ENCODE data around the gene NDOR1. TPM values are rescaled to one million over a fixed set of nuclear protein-coding genes. Genes with fewer than 3 reads are reported as not detected.

The NDOR1 gene
- total and polyA plus RNA-seq, 2 of the 8 experiments (the other 6 are each of a cell fraction or from before 2014, with no cell fraction given) = 25.7 to 32.3 TPM

DNA sequence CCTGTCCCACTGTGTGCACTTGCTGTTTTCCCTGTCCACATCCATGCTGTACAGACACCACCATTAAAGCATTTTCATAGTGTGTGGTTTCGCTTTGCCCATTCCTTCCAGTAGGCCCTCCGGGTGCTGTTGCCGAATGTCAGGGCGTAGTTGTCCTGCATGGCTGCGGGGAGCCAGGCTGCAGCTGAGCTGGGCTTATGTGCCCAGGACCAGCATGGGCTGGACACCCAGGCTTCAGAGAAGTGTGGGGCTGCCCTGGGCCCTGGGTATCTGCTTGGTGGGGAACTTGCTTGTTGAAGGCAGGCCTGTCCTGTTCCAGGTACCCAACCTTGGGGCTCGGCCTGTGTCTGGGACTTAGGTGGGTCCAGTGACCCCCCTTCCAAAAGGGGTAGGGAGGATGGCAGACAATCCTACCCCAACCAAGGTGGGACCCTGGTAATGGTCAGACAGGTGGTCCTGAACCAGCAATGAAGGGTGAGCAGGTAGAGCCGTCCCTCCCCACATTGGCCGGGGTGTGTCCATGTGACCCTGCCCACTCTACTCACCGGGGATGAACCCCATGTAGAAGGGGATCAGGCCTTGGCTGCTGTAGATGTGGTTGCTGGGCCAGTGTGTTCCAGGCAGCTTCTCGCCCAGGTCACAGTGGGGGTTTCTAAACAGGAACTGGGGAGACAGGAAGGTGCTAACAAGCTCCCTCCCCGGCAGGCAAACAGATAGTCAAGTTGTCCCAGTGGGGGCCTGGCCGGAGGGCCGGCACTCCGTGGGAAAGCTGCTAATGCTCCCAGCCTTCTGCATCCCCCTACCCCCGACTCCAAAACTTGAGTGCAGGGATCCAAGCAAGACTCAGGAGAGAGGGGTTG is 38.4 kb downstream of the NDOR1 start:
- Histone ChIP-seq H4K8ac (ENCODE audit: extremely low read depth, insufficient read depth, low read length) (no peak overlapping the region), H2BK20ac (ENCODE audit: low read length) (no peak overlapping the region), H2BK120ac (replicated peaks; ENCODE audit: low read depth, low read length) (no peak overlapping the region), H2BK15ac (ENCODE audit: low read length) (no peak overlapping the region), H4K5ac (ENCODE audit: insufficient read length, low read depth, low read length) (no peak overlapping the region), H2BK5ac (ENCODE audit: low read depth, low read length) (no peak overlapping the region), H3K4me2 (ENCODE audit: insufficient read depth in 1 of 2, low read depth in 2 of 2, low read length in 2 of 2) (peak overlapping the region; percentile 14 to 15; a peak in 1 of 4 replicates), H3K4me1 (replicated peaks in 1 of 4; ENCODE audit: control insufficient read depth in 3 of 4, insufficient read depth in 4 of 4, low read length in 3 of 4) (peaks cover 0 to 20% (median 11%) of the 10 kb centered on the region in 4 experiments; a peak in 5 of 7 replicates), H3K56ac (replicated peaks; ENCODE audit: insufficient read length, low read depth, low read length) (no peak overlapping the region), H3K79me2 (ENCODE audit: control insufficient read depth in 1 of 2, insufficient read depth in 2 of 2, low read length in 2 of 2) (peaks cover 0 to 17% of the 10 kb centered on the region in 2 experiments; a peak in 2 of 4 replicates), H4K91ac (replicated peaks; ENCODE audit: insufficient read length, low read length) (no peak overlapping the region), H4K20me1 (replicated peaks in 1 of 2; ENCODE audit: control insufficient read depth in 1 of 2, insufficient read depth in 2 of 2, low read length in 2 of 2) (peaks cover 17 to 18% of the 10 kb centered on the region in 2 experiments), H3K23me2 (ENCODE audit: low read depth, low read length) (peaks cover 5% of the 10 kb centered on the region; the same call in 1 of the 2 replicates), H3K36me3 (ENCODE audit: control insufficient read depth in 2 of 4, insufficient read depth in 4 of 4, low read length in 3 of 4) (peaks cover 6 to 18% (median 15%) of the 10 kb centered on the region in 4 experiments; a peak in 7 of 8 replicates), H2AFZ (ENCODE audit: low read length) (no peak overlapping the region), H3K27me3 (replicated peaks in 1 of 4; ENCODE audit: control insufficient read depth in 3 of 4, extremely low read depth in 1 of 4, insufficient read depth in 3 of 4, low read length in 3 of 4) (no peaks in the 10 kb centered on the region; a peak in 1 of 7 replicates), H2BK12ac (ENCODE audit: low read depth, low read length) (no peak overlapping the region), H3K4me3 (ENCODE audit: extremely low read depth in 1 of 4, insufficient read depth in 2 of 4, low read depth in 3 of 4, low read length in 4 of 4) (no peak overlapping the region), H3K4ac (replicated peaks; ENCODE audit: insufficient read length, low read depth, low read length) (no peak overlapping the region), H2AK5ac (ENCODE audit: low read depth, low read length) (no peak overlapping the region), H3K23ac (ENCODE audit: insufficient read length) (no peak overlapping the region), H3K27ac (ENCODE audit: low read depth, low read length) (no peak overlapping the region), H3K14ac (ENCODE audit: insufficient read length) (no peak overlapping the region), H3K9ac (replicated peaks in 1 of 4; ENCODE audit: extremely low read depth in 1 of 4, low read depth in 3 of 4, low read length in 3 of 4) (no peak overlapping the region; a peak in 1 of 7 replicates), H3K79me1 (ENCODE audit: low read depth, low read length) (peaks cover 5% of the 10 kb centered on the region), H3K18ac (ENCODE audit: extremely low read depth, low read length) (no peak overlapping the region), H3K9me3 (ENCODE audit: insufficient read depth in 2 of 2, low read depth in 1 of 2, low read length in 1 of 2) (no peaks in the 10 kb centered on the region)
- ChIA-PET CTCF (ENCODE audit: partially characterized antibody) (interaction anchor here (0.8 to 9.1 kb wide), 12 partner anchors 9 to 40 kb away, joined by 3 to 113 read pairs (median 4); partner anchors contain the start of genes CYSRT1, NELFB, RNF208 and RNF224), POLR2A (ENCODE audit: partially characterized antibody) (interaction anchor here (0.8 to 69.9 kb wide), 8 partner anchors 9 to 383 kb away, joined by 3 to 1462 read pairs (median 5); partner anchors contain the start of genes CYSRT1, NDOR1, NELFB and NPDC1)
- peak in 1 of 2 experiments; percentile 50 for DNase-seq (ENCODE audit: low read depth in 1 of 2, low spot score in 2 of 2)
- no peak for FAIRE-seq
- WGBS, 2 experiments (ENCODE audit: extremely low coverage in 1 of 2, insufficient coverage in 1 of 2, insufficient read length in 1 of 2, insufficient replicate concordance in 2 of 2, low coverage in 1 of 2, low lambda C conversion rate in 2 of 2, missing lambda C conversion rate in 1 of 2) = 80% methylated on average over 15 of the region's 15 CpGs; no CpG with 5 or more reads in 1 of the 2 experiments
- TF ChIP-seq CTBP2 (IDR thresholded peaks at IDR 0.05; ENCODE audit: borderline replicate concordance, insufficient read depth, insufficient read length, low read length) (no peak), GABPA (IDR thresholded peaks at IDR 0.05; ENCODE audit: borderline replicate concordance, insufficient read depth, low read length) (no peak), SAP30 (IDR thresholded peaks at IDR 0.05; ENCODE audit: insufficient read depth, insufficient replicate concordance, low read length) (no peak), ASH2L (IDR thresholded peaks at IDR 0.05; ENCODE audit: low read length) (no peak), POLR2A (IDR thresholded peaks at IDR 0.05; ENCODE audit: control extremely low read depth in 1 of 2, low read depth in 2 of 2, low read length in 2 of 2) (peak in 1 of 2 experiments; percentile 64; a peak in 1 of 3 replicates), POLR2AphosphoS5 (IDR thresholded peaks at IDR 0.05; ENCODE audit: low read depth, low read length) (peak; percentile 87), BRCA1 (IDR thresholded peaks at IDR 0.05; ENCODE audit: low read depth, low read length) (no peak), PHF8 (conservative IDR thresholded peaks at IDR 0.05; ENCODE audit: low read depth, low read length) (no peak)
- TF ChIP-seq, protein P1, sequence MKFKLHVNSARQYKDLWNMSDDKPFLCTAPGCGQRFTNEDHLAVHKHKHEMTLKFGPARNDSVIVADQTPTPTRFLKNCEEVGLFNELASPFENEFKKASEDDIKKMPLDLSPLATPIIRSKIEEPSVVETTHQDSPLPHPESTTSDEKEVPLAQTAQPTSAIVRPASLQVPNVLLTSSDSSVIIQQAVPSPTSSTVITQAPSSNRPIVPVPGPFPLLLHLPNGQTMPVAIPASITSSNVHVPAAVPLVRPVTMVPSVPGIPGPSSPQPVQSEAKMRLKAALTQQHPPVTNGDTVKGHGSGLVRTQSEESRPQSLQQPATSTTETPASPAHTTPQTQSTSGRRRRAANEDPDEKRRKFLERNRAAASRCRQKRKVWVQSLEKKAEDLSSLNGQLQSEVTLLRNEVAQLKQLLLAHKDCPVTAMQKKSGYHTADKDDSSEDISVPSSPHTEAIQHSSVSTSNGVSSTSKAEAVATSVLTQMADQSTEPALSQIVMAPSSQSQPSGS (IDR thresholded peaks at IDR 0.05; ENCODE audit: low read length) = peak; percentile 65; the same call in 1 of the 2 replicates

Measured in H1 (cell line).